GM12865 (cell line): ENCODE measurements around the gene DRD4.
A peak's percentile ranks its signal among the peaks of the same experiment; 100 is the strongest.

Experiments
- DNase-seq: peaks from one replicate; pipeline ENCODE4 v3.0.0; 2010; ENCODE audit warnings: low read depth
- H3K4me3 ChIP-seq: 2 replicates; pipeline ENCODE4 v1.5.1; 2011; ENCODE audit warnings: mild to moderate bottlenecking, low read depth, low read length, control low read depth
- TF ChIP-seq, protein P1 (sequence below): IDR thresholded peaks from 2 replicates; pipeline ENCODE4 v1.5.1; 2011; ENCODE audit warnings: low read length, control low read depth, low read depth, inconsistent platforms; ENCODE audit not compliant: insufficient read depth; ENCODE audit errors: missing control alignments

Gene DRD4

DNA sequence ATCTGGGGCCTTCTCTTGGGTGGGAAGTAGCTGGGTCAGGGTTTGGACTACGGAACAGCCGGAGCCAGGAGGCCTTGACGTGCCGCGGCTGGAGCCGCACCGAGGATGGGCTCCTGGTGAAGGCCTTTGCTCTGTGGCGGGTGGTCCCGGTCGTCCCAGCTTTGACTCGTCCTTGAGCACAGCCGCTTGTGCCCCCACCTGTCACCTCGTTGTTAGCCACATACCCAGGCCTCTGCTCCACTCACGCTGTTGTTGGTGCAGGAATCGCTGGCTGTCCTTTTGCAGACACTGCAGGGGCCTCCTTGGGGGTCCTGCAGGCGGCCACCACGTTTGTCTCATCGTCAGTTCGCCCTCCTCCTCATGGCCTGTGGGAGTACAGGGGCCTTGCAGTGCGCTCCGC is 43.7 kb upstream of the DRD4 start:
- no peak for DNase-seq
- TF ChIP-seq, protein P1, sequence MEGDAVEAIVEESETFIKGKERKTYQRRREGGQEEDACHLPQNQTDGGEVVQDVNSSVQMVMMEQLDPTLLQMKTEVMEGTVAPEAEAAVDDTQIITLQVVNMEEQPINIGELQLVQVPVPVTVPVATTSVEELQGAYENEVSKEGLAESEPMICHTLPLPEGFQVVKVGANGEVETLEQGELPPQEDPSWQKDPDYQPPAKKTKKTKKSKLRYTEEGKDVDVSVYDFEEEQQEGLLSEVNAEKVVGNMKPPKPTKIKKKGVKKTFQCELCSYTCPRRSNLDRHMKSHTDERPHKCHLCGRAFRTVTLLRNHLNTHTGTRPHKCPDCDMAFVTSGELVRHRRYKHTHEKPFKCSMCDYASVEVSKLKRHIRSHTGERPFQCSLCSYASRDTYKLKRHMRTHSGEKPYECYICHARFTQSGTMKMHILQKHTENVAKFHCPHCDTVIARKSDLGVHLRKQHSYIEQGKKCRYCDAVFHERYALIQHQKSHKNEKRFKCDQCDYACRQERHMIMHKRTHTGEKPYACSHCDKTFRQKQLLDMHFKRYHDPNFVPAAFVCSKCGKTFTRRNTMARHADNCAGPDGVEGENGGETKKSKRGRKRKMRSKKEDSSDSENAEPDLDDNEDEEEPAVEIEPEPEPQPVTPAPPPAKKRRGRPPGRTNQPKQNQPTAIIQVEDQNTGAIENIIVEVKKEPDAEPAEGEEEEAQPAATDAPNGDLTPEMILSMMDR = no peak
- no peak overlapping the region for H3K4me3 ChIP-seq

GRCh38 chr11:595400-595799 is 41.7 kb upstream of the DRD4 start:
- H3K4me3 ChIP-seq = no peak overlapping the region
- TF ChIP-seq, protein P1 = no peak

DNA sequence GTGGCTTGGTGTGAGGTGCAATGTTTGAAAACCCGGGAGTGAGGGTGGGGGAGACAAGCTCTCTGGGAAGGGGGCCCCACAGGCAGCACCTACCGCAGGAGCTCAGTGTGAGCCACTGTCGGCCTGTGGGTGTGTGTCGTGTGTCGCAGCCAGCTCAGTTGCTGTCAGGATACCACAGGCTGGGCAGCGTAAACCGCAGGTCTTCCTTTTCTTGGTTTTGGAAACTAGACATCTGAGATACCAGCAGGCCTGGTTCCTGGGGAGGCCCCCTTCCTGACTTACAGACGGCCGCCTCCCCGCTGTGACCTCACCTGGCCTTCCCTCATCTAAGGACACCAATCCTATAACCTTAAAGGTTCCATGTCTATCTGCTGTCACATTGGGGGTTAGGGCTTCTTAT is 40.7 kb upstream of the DRD4 start:
- no peak for DNase-seq
- H3K4me3 ChIP-seq = no peak overlapping the region
- TF ChIP-seq, protein P1 = no peak

More at GRCh38 chr11:595400-595799, 41.7 kb upstream of the DRD4 start:
- no peak for DNase-seq

DNA sequence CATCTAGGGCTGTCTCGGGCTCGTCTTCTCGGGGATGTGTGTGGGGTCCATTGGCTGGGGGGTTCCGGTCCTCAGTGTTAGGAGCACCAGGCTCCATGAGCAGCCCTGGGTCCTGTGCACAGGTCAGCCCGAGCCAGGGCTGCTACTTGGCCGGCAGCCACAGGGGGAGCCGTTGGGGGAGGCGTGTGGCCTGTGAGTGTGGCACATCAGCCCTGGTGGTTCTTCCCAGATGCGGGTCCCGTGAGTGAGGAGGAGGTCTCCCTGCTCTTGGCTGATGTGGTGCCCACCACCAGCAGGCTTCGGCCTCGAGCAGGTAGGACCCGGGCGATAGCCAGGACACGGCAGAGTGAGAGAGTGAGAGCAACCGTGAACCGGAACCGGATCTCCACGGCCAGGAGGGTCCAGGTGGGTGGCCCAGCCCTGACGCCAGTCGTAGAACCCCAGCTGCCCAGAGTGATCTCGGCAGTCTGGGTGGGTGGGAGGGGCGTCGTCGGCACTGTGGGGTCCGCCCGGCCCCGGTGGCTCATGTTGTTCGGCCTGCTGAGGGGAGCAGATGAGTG is 39.8 kb upstream of the DRD4 start:
- H3K4me3 ChIP-seq = no peak overlapping the region
- no peak for DNase-seq

DNA sequence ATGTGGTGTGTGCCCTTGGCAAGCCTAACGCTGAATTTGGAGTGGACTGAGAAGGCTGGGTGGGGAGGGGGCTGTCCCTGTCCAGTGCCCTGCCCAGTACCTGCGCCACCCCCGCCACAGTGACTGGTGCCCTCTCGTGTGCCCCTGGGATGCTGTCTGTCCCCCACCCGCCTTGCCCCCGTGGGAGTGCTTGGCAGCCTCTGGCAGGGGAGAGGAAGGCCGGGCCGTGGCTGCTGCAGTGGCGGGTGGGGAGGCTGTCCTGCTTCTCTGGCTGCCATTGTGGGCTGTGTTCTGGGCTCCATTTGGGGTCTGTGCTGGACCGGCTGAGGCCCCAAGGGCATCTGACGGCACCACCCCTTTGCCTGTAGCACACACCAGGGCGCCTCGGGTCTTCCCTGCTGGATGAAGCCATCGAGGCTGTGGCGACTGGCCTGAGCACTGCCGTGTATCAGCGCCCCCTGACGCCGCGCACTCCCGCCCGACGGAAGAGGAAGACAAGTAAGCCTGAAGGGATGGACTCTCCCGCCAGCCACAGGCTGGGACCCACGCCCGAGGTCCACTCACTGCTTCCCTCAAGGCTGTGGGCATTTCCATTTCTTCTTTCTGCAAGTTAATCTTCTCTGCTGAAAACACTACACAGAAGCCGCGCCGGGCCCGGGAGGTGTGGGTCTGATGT is 38.9 kb upstream of the DRD4 start:
- no peak for DNase-seq
- no peak overlapping the region for H3K4me3 ChIP-seq
- TF ChIP-seq, protein P1 = no peak

More for the DNA sequence above, 39.8 kb upstream of the DRD4 start:
- TF ChIP-seq, protein P1 = peak; percentile 10

DNA sequence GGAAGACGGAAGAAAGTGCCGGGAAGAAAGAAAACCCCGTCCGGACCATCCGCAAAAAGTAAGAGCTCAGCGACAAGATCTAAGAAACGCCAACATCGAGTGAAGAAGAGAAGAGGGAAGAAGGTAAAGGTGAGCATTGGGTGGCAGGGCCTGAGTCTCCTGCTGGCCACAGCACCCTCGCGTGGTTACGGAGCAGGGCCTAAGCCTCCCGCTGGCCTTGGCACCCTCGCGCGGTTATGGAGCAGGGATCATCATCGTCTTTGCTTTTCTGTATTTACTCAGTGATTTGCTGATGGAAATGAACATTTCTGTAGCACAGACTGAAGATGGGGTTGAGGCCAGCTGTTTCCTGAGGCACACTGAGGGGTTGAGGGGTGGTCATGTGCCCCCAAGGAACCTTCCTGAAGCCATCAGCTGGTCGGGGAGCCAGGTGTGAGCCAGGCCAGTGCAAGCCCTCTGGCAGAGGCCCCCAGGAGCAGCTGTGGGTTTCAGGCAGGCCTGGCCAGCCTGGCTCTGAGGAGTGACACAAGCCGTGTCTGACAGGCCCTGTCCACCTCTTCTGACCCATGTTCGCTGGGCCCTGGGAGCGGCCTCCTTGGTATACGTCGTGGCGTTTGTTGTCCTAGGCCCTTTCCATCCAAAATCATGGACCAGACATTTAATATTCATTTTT is 35.4 kb upstream of the DRD4 start:
- no peak for DNase-seq
- H3K4me3 ChIP-seq = no peak overlapping the region
- TF ChIP-seq, protein P1 = no peak

DNA sequence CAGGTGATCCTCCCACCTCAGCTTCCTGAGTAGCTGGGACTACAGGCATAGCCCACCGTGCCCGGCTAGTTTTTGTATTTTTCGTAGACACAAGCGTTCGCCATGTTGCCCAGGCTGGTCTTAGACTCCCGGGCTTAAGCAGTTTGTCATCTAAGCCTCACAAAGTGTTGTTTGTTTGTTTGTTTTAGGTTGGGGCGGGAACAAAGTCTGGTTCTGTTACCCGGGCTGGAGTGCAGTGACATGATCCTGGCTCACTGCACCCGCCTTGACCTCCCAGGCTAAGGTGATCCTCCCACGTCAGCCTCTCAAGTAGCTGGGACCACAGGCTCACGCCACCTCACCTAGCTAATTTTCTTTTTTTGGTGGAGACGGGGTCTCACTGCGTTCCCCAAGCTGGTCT is 33.9 kb upstream of the DRD4 start:
- TF ChIP-seq, protein P1 = no peak
- no peak overlapping the region for H3K4me3 ChIP-seq
- no peak for DNase-seq
